GM12872 (cell line): ENCODE data around the gene STAT3.

Experiments used
- TF ChIP-seq, protein P1 (sequence below): IDR thresholded peaks from 3 replicates; pipeline ENCODE4 v1.5.1; 2011; ENCODE audit warnings: low read depth, mild to moderate bottlenecking, low read length, moderate library complexity; ENCODE audit not compliant: insufficient read depth

The STAT3 gene

GRCh38 chr17:42380935-42381334 lies 7.3 kb downstream of the STAT3 start:
- TF ChIP-seq, protein P1, sequence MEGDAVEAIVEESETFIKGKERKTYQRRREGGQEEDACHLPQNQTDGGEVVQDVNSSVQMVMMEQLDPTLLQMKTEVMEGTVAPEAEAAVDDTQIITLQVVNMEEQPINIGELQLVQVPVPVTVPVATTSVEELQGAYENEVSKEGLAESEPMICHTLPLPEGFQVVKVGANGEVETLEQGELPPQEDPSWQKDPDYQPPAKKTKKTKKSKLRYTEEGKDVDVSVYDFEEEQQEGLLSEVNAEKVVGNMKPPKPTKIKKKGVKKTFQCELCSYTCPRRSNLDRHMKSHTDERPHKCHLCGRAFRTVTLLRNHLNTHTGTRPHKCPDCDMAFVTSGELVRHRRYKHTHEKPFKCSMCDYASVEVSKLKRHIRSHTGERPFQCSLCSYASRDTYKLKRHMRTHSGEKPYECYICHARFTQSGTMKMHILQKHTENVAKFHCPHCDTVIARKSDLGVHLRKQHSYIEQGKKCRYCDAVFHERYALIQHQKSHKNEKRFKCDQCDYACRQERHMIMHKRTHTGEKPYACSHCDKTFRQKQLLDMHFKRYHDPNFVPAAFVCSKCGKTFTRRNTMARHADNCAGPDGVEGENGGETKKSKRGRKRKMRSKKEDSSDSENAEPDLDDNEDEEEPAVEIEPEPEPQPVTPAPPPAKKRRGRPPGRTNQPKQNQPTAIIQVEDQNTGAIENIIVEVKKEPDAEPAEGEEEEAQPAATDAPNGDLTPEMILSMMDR = no peak

- TF ChIP-seq, protein P1 = no peak
These were observed 9.2 kb downstream of the STAT3 start for GRCh38 chr17:42378959-42379594.

DNA sequence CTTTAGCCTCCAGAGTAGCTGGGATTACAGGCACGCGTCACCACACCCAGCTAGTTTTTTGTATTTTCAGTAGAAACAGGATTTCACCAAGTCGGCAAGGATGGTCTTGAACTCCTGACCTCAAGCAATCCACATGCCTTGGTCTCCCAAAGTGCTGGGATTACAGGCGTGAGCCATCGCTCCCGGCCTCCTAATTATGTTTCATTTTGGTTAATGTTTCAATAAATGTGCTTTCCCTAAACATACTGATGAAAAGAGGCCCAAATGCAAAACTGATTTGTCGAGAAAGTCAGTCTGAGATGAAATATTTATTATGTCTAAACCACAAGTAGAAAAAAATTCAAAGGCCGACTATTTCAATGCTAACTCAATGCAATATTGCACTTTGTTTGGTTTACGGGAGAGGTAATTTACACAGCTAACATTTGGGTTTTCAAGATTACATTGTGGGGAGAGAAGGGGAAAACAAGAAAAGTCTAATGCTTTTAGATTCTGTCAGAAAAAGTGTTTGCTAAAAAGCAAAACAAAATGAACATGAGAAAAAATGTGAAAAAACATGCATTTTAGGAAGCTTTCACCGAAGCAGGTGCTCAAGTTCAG lies 9.8 kb downstream of the STAT3 start:
- TF ChIP-seq, protein P1 = no peak

- TF ChIP-seq, protein P1 = no peak
These were observed 14.3 kb downstream of the STAT3 start for GRCh38 chr17:42373896-42374295.

GRCh38 chr17:42372142-42372541 lies 16.1 kb downstream of the STAT3 start:
- TF ChIP-seq, protein P1 = no peak

DNA sequence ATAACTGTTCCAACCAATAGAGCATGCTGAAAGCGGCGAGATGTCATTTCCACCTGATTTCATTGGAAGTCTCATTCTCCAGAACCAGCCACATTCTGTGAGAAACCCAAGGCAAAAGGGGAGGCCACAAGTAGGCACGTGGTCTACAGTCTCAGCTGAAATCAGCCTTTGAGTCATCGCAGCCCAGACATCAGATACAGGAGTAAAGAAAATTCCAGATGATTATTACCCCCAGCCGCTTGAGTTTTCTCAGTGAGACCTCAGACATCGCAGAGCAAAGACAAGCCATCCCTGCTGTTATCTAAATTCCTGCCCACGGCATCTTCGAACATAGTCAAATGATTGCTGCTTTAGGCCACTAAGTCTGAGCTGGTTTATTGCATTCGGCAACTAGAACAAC lies 23.1 kb downstream of the STAT3 start:
- TF ChIP-seq, protein P1 = no peak

- TF ChIP-seq, protein P1 = no peak
These were observed 24.3 kb downstream of the STAT3 start for GRCh38 chr17:42363767-42364585.
